HepG2 (cell line): ENCODE data around the gene SLC29A2. TPM values are rescaled to one million over a fixed set of nuclear protein-coding genes. Genes with fewer than 3 reads are reported as not detected.

Experiments used
- ADNP ChIP-seq: sonication (generic); formaldehyde crosslinking; IDR thresholded peaks from 2 replicates; pipeline ENCODE4 v1.4.0; 2020; ENCODE audit warnings: missing genetic modification reagents
- AGO2 ChIP-seq: fragments of 200-400 bp; formaldehyde crosslinking; optimal IDR thresholded peaks from 2 replicates; pipeline ENCODE3; 2017; ENCODE audit warnings: mild to moderate bottlenecking, low read depth, low read length, moderate library complexity
- ARNT2 ChIP-seq: sonication (generic); formaldehyde crosslinking; IDR thresholded peaks from 2 replicates; pipeline ENCODE4 v1.8.0; 2022; ENCODE audit warnings: mild to moderate bottlenecking, low read depth, missing genetic modification reagents, moderate library complexity
- CBX5 ChIP-seq: sonication (generic); formaldehyde crosslinking; IDR thresholded peaks from 2 replicates; pipeline ENCODE4 v1.4.0; 2020; ENCODE audit warnings: missing genetic modification reagents, borderline replicate concordance
- GFI1 ChIP-seq: sonication (generic); formaldehyde crosslinking; IDR thresholded peaks from 2 replicates; pipeline ENCODE4 v1.5.0; 2020; ENCODE audit warnings: missing genetic modification reagents, mild to moderate bottlenecking, borderline replicate concordance
- HOXA5 ChIP-seq: sonication (generic); formaldehyde crosslinking; IDR thresholded peaks from 2 replicates; pipeline ENCODE4 v1.4.0; 2020; ENCODE audit warnings: missing genetic modification reagents
- JUND ChIP-seq: sonication (generic); formaldehyde crosslinking; IDR thresholded peaks from 2 replicates; pipeline ENCODE4 v1.8.0; 2022; ENCODE audit warnings: mild to moderate bottlenecking, missing genetic modification reagents
- KAT8 ChIP-seq: IDR thresholded peaks from 2 replicates; pipeline ENCODE4 v1.6.1; 2016; ENCODE audit warnings: missing genetic modification reagents, missing compliant biosample characterization
- KMT2B ChIP-seq: IDR thresholded peaks from 2 replicates; pipeline ENCODE4 v1.6.1; 2016; ENCODE audit warnings: missing genetic modification reagents, missing compliant biosample characterization
- MED8 ChIP-seq: sonication (generic); formaldehyde crosslinking; IDR thresholded peaks from 2 replicates; pipeline ENCODE4 v1.8.1; 2023; ENCODE audit warnings: mild to moderate bottlenecking, missing genetic modification reagents; ENCODE audit not compliant: insufficient replicate concordance
- POLR2A ChIP-seq, 2 experiments: IDR thresholded peaks; 2 replicates each; pipeline ENCODE4 v1.6.1; 2011; ENCODE audit warnings: low read depth in 2 of 2, low read length in 2 of 2, mild to moderate bottlenecking in 1 of 2, moderate library complexity in 1 of 2; ENCODE audit not compliant: insufficient read depth in 1 of 2
- POLR2G ChIP-seq: fragments of 200-400 bp; formaldehyde crosslinking; IDR thresholded peaks from 2 replicates; pipeline ENCODE4 v1.6.1; 2018; ENCODE audit warnings: mild to moderate bottlenecking, low read depth, low read length, moderate library complexity
- RBM22 ChIP-seq: fragments of 200-400 bp; formaldehyde crosslinking; optimal IDR thresholded peaks from 2 replicates; pipeline ENCODE3; 2017; ENCODE audit warnings: mild to moderate bottlenecking, low read length, moderate library complexity
- RCOR2 ChIP-seq: IDR thresholded peaks from 2 replicates; pipeline ENCODE4 v1.6.1; 2016; ENCODE audit warnings: missing biosample characterization, missing genetic modification reagents
- SKIL ChIP-seq: sonication (generic); formaldehyde crosslinking; IDR thresholded peaks from 2 replicates; pipeline ENCODE4 v1.8.0; 2022; ENCODE audit warnings: missing genetic modification reagents, mild to moderate bottlenecking, moderate library complexity, borderline replicate concordance
- SRF ChIP-seq: IDR thresholded peaks from 2 replicates; pipeline ENCODE4 v1.6.1; 2011; ENCODE audit warnings: mild to moderate bottlenecking, low read depth, low read length, moderate library complexity
- SRSF1 ChIP-seq: fragments of 200-400 bp; formaldehyde crosslinking; optimal IDR thresholded peaks from 2 replicates; pipeline ENCODE3; 2017; ENCODE audit warnings: mild to moderate bottlenecking, low read depth, low read length, moderate library complexity
- TCF7 ChIP-seq: sonication (generic); IDR thresholded peaks from 2 replicates; pipeline ENCODE4 v1.6.1; 2016; ENCODE audit warnings: antibody characterized with exemption, low read depth
- ZC3H4 ChIP-seq: sonication (generic); formaldehyde crosslinking; IDR thresholded peaks from 2 replicates; pipeline ENCODE4 v1.4.0; 2020; ENCODE audit warnings: missing genetic modification reagents, borderline replicate concordance
- ZFY ChIP-seq: sonication (generic); formaldehyde crosslinking; IDR thresholded peaks from 2 replicates; pipeline ENCODE4 v1.4.0; 2020; ENCODE audit warnings: missing genetic modification reagents
- ZNF253 ChIP-seq: sonication (generic); formaldehyde crosslinking; IDR thresholded peaks from 2 replicates; pipeline ENCODE4 v1.8.0; 2022; ENCODE audit warnings: mild to moderate bottlenecking, missing genetic modification reagents, borderline replicate concordance
- ZNF282 ChIP-seq: fragments of 450-650 bp; IDR thresholded peaks from 2 replicates; pipeline ENCODE4 v1.6.1; 2018; ENCODE audit not compliant: partially characterized antibody
- ZNF331 ChIP-seq: sonication (generic); formaldehyde crosslinking; IDR thresholded peaks from 2 replicates; pipeline ENCODE4 v1.4.0; 2020; ENCODE audit warnings: missing genetic modification reagents
- ZNF510 ChIP-seq: sonication (generic); formaldehyde crosslinking; IDR thresholded peaks from 2 replicates; pipeline ENCODE4 v1.4.0; 2020; ENCODE audit warnings: low read depth, mild to moderate bottlenecking, missing genetic modification reagents
- ZNF564 ChIP-seq: sonication (generic); formaldehyde crosslinking; IDR thresholded peaks from 2 replicates; pipeline ENCODE4 v1.8.1; 2023; ENCODE audit warnings: mild to moderate bottlenecking, missing genetic modification reagents
- ZNF629 ChIP-seq: sonication (generic); formaldehyde crosslinking; conservative IDR thresholded peaks from 2 replicates; pipeline ENCODE4 v1.5.0; 2020; ENCODE audit warnings: missing genetic modification reagents
- ZNF749 ChIP-seq: sonication (generic); formaldehyde crosslinking; IDR thresholded peaks from 2 replicates; pipeline ENCODE4 v1.8.0; 2022; ENCODE audit warnings: mild to moderate bottlenecking, missing genetic modification reagents, moderate library complexity, borderline replicate concordance
- ZNF850 ChIP-seq: sonication (generic); formaldehyde crosslinking; conservative IDR thresholded peaks from 2 replicates; pipeline ENCODE4 v1.9.0; 2021; ENCODE audit warnings: mild to moderate bottlenecking, missing genetic modification reagents
- polyA plus RNA-seq, 8 experiments: library from polyadenylated mRNA; depleted of rRNA in 3 of 8; stranded (reverse) in 7 of 8; unstranded in 1 of 8; fragments of >200 nt; fragmentation: Illumina TruSeq in 4 of 8; extraction: Trizol in 4 of 8; gene quantifications; 2 replicates each; pipeline versions ENCODE4 v1.2.1 to v1.2.3, GENCODE V29; 2011 to 2016; ENCODE audit warnings: low read depth in 4 of 8, missing spikeins in 1 of 8, mixed read lengths in 1 of 8; ENCODE audit not compliant: insufficient read depth in 1 of 8
- total RNA-seq, 5 experiments: library from RNA; depleted of rRNA; stranded (reverse); fragments of >200 nt; fragmentation: Illumina TruSeq; extraction: Trizol; gene quantifications; 2 replicates each; pipeline ENCODE4 v1.2.3, GENCODE V29; 2016; ENCODE audit warnings: low read depth in 1 of 5

The SLC29A2 gene
- total and polyA plus RNA-seq, 2 of the 13 experiments (the other 11 are each of a cell fraction or from before 2014, with no cell fraction given): 0.63 to 0.66 TPM

- TF ChIP-seq KAT8: no peak
- TF ChIP-seq CBX5 (CRISPR knock-in tag): no peak
- TF ChIP-seq ZNF282: no peak
- no peak for TF ChIP-seq SKIL (CRISPR knock-in tag)
- no peak for TF ChIP-seq ZNF331 (CRISPR knock-in tag)
- peak in 1 of 2 experiments; percentile 22; a peak in 1 of 4 replicates for TF ChIP-seq POLR2A (IDR thresholded peaks at IDR 0.05; ENCODE audit: insufficient read depth in 1 of 2, low read depth in 2 of 2, low read length in 2 of 2)
- TF ChIP-seq KMT2B (CRISPR knock-in tag): no peak
- TF ChIP-seq ZNF253 (CRISPR knock-in tag): no peak
- TF ChIP-seq ZFY (CRISPR knock-in tag): no peak
- no peak for TF ChIP-seq RCOR2 (CRISPR knock-in tag)
- TF ChIP-seq SRSF1: no peak
- no peak for TF ChIP-seq ADNP (CRISPR knock-in tag)
- no peak for TF ChIP-seq ARNT2
- no peak for TF ChIP-seq ZNF749 (CRISPR knock-in tag)
- peak; percentile 77 for TF ChIP-seq ZNF629 (CRISPR knock-in tag)
- TF ChIP-seq MED8: no peak
- TF ChIP-seq ZNF564 (CRISPR knock-in tag): no peak
- peak; percentile 50 for TF ChIP-seq POLR2G
- TF ChIP-seq ZNF850 (CRISPR knock-in tag): no peak
- TF ChIP-seq TCF7: no peak
- TF ChIP-seq GFI1 (CRISPR knock-in tag): no peak
- no peak for TF ChIP-seq HOXA5 (CRISPR knock-in tag)
- TF ChIP-seq ZNF510 (CRISPR knock-in tag): no peak
- TF ChIP-seq SRF: no peak
- no peak for TF ChIP-seq JUND (CRISPR knock-in tag)
- no peak for TF ChIP-seq AGO2
- TF ChIP-seq ZC3H4 (CRISPR knock-in tag): no peak
- peak; percentile 29 for TF ChIP-seq RBM22
Observed at GRCh38 chr11:66366844-66367477, 4.6 kb downstream of the SLC29A2 start (continued).
